Measurements from ENCODE around the gene TLR8.

Gene TLR8

GRCh38 chrX:12898073-12898472 lies 8.3 kb upstream of the TLR8 start:
- no peak overlapping the region for H3K4me3 ChIP-seq (ENCODE audit: low read length)
- peaks cover 35% of the 10 kb centered on the region for H3K27me3 ChIP-seq (replicated peaks; ENCODE audit: control insufficient read depth, insufficient read depth, low read length)
- no peaks in the 10 kb centered on the region for H3K36me3 ChIP-seq (ENCODE audit: control insufficient read depth, insufficient read depth, low read length, severe bottlenecking)
- H3K9me3 ChIP-seq (ENCODE audit: control insufficient read depth, low read length) = no peaks in the 10 kb centered on the region
- no peak for DNase-seq (ENCODE audit: low read depth)
- H3K4me1 ChIP-seq (ENCODE audit: control insufficient read depth, insufficient read depth, low read length) = no peaks in the 10 kb centered on the region
- H3K9ac ChIP-seq (ENCODE audit: low read length) = no peak overlapping the region

- DNase-seq (ENCODE audit: low read depth) = no peak
- Histone ChIP-seq H3K4me3 (ENCODE audit: low read length) (no peak overlapping the region), H3K36me3 (ENCODE audit: control insufficient read depth, insufficient read depth, low read length, severe bottlenecking) (no peaks in the 10 kb centered on the region), H3K9ac (ENCODE audit: low read length) (no peak overlapping the region), H3K4me1 (ENCODE audit: control insufficient read depth, insufficient read depth, low read length) (peaks cover 8% of the 10 kb centered on the region), H3K27me3 (replicated peaks; ENCODE audit: control insufficient read depth, insufficient read depth, low read length) (peaks cover 31% of the 10 kb centered on the region), H3K9me3 (ENCODE audit: control insufficient read depth, low read length) (no peaks in the 10 kb centered on the region)
Measured at GRCh38 chrX:12899506-12899905, 6.9 kb upstream of the TLR8 start.

- H3K27me3 ChIP-seq (replicated peaks; ENCODE audit: control insufficient read depth, insufficient read depth, low read length) = peaks cover 31% of the 10 kb centered on the region
- no peaks in the 10 kb centered on the region for H3K36me3 ChIP-seq (ENCODE audit: control insufficient read depth, insufficient read depth, low read length, severe bottlenecking)
- DNase-seq (ENCODE audit: low read depth) = peak; percentile 70
- H3K9me3 ChIP-seq (ENCODE audit: control insufficient read depth, low read length) = no peaks in the 10 kb centered on the region
- H3K4me1 ChIP-seq (ENCODE audit: control insufficient read depth, insufficient read depth, low read length) = peaks cover 8% of the 10 kb centered on the region
- H3K9ac ChIP-seq (ENCODE audit: low read length) = no peak overlapping the region
- H3K4me3 ChIP-seq (ENCODE audit: low read length) = no peak overlapping the region
Measured at GRCh38 chrX:12901486-12901885, 4.9 kb upstream of the TLR8 start.

GRCh38 chrX:12903646-12904045 lies 2.8 kb upstream of the TLR8 start:
- peak; percentile 67 for DNase-seq (ENCODE audit: low read depth)
- Histone ChIP-seq H3K4me1 (ENCODE audit: control insufficient read depth, insufficient read depth, low read length) (peaks cover 8% of the 10 kb centered on the region), H3K27me3 (replicated peaks; ENCODE audit: control insufficient read depth, insufficient read depth, low read length) (peaks cover 23% of the 10 kb centered on the region), H3K4me3 (ENCODE audit: low read length) (peak overlapping the region; percentile 24), H3K9ac (ENCODE audit: low read length) (no peak overlapping the region), H3K9me3 (ENCODE audit: control insufficient read depth, low read length) (no peaks in the 10 kb centered on the region), H3K36me3 (ENCODE audit: control insufficient read depth, insufficient read depth, low read length, severe bottlenecking) (no peaks in the 10 kb centered on the region)

- Histone ChIP-seq H3K9me3 (ENCODE audit: control insufficient read depth, low read length) (no peaks in the 10 kb centered on the region), H3K4me3 (ENCODE audit: low read length) (no peak overlapping the region), H3K27me3 (replicated peaks; ENCODE audit: control insufficient read depth, insufficient read depth, low read length) (peaks cover 26% of the 10 kb centered on the region), H3K36me3 (ENCODE audit: control insufficient read depth, insufficient read depth, low read length, severe bottlenecking) (no peaks in the 10 kb centered on the region), H3K9ac (ENCODE audit: low read length) (no peak overlapping the region), H3K4me1 (ENCODE audit: control insufficient read depth, insufficient read depth, low read length) (no peaks in the 10 kb centered on the region)
- DNase-seq (ENCODE audit: low read depth) = no peak
Measured at GRCh38 chrX:12910423-12911121, 4.2 kb downstream of the TLR8 start.

- DNase-seq (ENCODE audit: low read depth) = no peak
- no peaks in the 10 kb centered on the region for H3K4me1 ChIP-seq (ENCODE audit: control insufficient read depth, insufficient read depth, low read length)
- H3K9ac ChIP-seq (ENCODE audit: low read length) = no peak overlapping the region
- H3K27me3 ChIP-seq (replicated peaks; ENCODE audit: control insufficient read depth, insufficient read depth, low read length) = peaks cover 26% of the 10 kb centered on the region
- H3K4me3 ChIP-seq (ENCODE audit: low read length) = no peak overlapping the region
- no peaks in the 10 kb centered on the region for H3K36me3 ChIP-seq (ENCODE audit: control insufficient read depth, insufficient read depth, low read length, severe bottlenecking)
- H3K9me3 ChIP-seq (ENCODE audit: control insufficient read depth, low read length) = no peaks in the 10 kb centered on the region
Measured at GRCh38 chrX:12911122-12911470, 4.7 kb downstream of the TLR8 start.

GRCh38 chrX:12912791-12913482 lies 6.5 kb downstream of the TLR8 start:
- Histone ChIP-seq H3K9me3 (ENCODE audit: control insufficient read depth, low read length) (no peaks in the 10 kb centered on the region), H3K27me3 (replicated peaks; ENCODE audit: control insufficient read depth, insufficient read depth, low read length) (peaks cover 32% of the 10 kb centered on the region), H3K36me3 (ENCODE audit: control insufficient read depth, insufficient read depth, low read length, severe bottlenecking) (no peaks in the 10 kb centered on the region), H3K4me1 (ENCODE audit: control insufficient read depth, insufficient read depth, low read length) (no peaks in the 10 kb centered on the region), H3K9ac (ENCODE audit: low read length) (no peak overlapping the region), H3K4me3 (ENCODE audit: low read length) (no peak overlapping the region)
- no peak for DNase-seq (ENCODE audit: low read depth)

GRCh38 chrX:12917753-12918152 lies 11.3 kb downstream of the TLR8 start:
- DNase-seq (ENCODE audit: low read depth) = no peak

GRCh38 chrX:12919051-12919450 lies 12.6 kb downstream of the TLR8 start:
- no peaks in the 10 kb centered on the region for H3K36me3 ChIP-seq (ENCODE audit: control insufficient read depth, insufficient read depth, low read length, severe bottlenecking)
- no peak overlapping the region for H3K9ac ChIP-seq (ENCODE audit: low read length)
- no peak overlapping the region for H3K4me3 ChIP-seq (ENCODE audit: low read length)
- DNase-seq (ENCODE audit: low read depth) = no peak
- H3K27me3 ChIP-seq (replicated peaks; ENCODE audit: control insufficient read depth, insufficient read depth, low read length) = peaks cover 15% of the 10 kb centered on the region
- peaks cover 4% of the 10 kb centered on the region for H3K9me3 ChIP-seq (ENCODE audit: control insufficient read depth, low read length)
- no peaks in the 10 kb centered on the region for H3K4me1 ChIP-seq (ENCODE audit: control insufficient read depth, insufficient read depth, low read length)

More at GRCh38 chrX:12917753-12918152, 11.3 kb downstream of the TLR8 start:
- H3K4me3 ChIP-seq (ENCODE audit: low read length) = no peak overlapping the region
- H3K27me3 ChIP-seq (replicated peaks; ENCODE audit: control insufficient read depth, insufficient read depth, low read length) = peaks cover 23% of the 10 kb centered on the region
- no peaks in the 10 kb centered on the region for H3K36me3 ChIP-seq (ENCODE audit: control insufficient read depth, insufficient read depth, low read length, severe bottlenecking)
- peaks cover 4% of the 10 kb centered on the region for H3K9me3 ChIP-seq (ENCODE audit: control insufficient read depth, low read length)
- H3K9ac ChIP-seq (ENCODE audit: low read length) = no peak overlapping the region
- no peaks in the 10 kb centered on the region for H3K4me1 ChIP-seq (ENCODE audit: control insufficient read depth, insufficient read depth, low read length)

- Histone ChIP-seq H3K9me3 (ENCODE audit: control insufficient read depth, low read length) (peaks cover 4% of the 10 kb centered on the region), H3K9ac (ENCODE audit: low read length) (no peak overlapping the region), H3K27me3 (replicated peaks; ENCODE audit: control insufficient read depth, insufficient read depth, low read length) (peaks cover 15% of the 10 kb centered on the region), H3K36me3 (ENCODE audit: control insufficient read depth, insufficient read depth, low read length, severe bottlenecking) (no peaks in the 10 kb centered on the region), H3K4me3 (ENCODE audit: low read length) (no peak overlapping the region), H3K4me1 (ENCODE audit: control insufficient read depth, insufficient read depth, low read length) (no peaks in the 10 kb centered on the region)
- DNase-seq (ENCODE audit: low read depth) = no peak
Measured at GRCh38 chrX:12919620-12920019, 13.2 kb downstream of the TLR8 start.

GRCh38 chrX:12920990-12921389 lies 14.6 kb downstream of the TLR8 start:
- H3K9ac ChIP-seq (ENCODE audit: low read length) = no peak overlapping the region

More at GRCh38 chrX:12920990-12921389, 14.6 kb downstream of the TLR8 start:
- H3K36me3 ChIP-seq (ENCODE audit: control insufficient read depth, insufficient read depth, low read length, severe bottlenecking) = no peaks in the 10 kb centered on the region
- peaks cover 4% of the 10 kb centered on the region for H3K9me3 ChIP-seq (ENCODE audit: control insufficient read depth, low read length)
- H3K4me1 ChIP-seq (ENCODE audit: control insufficient read depth, insufficient read depth, low read length) = no peaks in the 10 kb centered on the region
- H3K27me3 ChIP-seq (replicated peaks; ENCODE audit: control insufficient read depth, insufficient read depth, low read length) = peaks cover 15% of the 10 kb centered on the region
- no peak for DNase-seq (ENCODE audit: low read depth)
- no peak overlapping the region for H3K4me3 ChIP-seq (ENCODE audit: low read length)
